Sigmoid colon (tissue), 7 donors: Measurements from ENCODE around the gene APOBEC2. TPM values are rescaled to one million over a fixed set of nuclear protein-coding genes. Genes with fewer than 3 reads are reported as not detected.

Experiments
- DNase-seq: peaks from one replicate; pipeline ENCODE4 v3.0.0-alpha.2; 2019
- H3K27ac ChIP-seq, 4 donors: fragments of 200-600 bp; sonication (generic); one replicate each; pipeline ENCODE4 v1.5.1; 2016 to 2019; ENCODE audit warnings: mild to moderate bottlenecking in 1 of 4
- H3K27me3 ChIP-seq, 3 donors: fragments of 200-600 bp; sonication (generic); one replicate each; pipeline ENCODE4 v1.5.1; 2019; ENCODE audit warnings: mild to moderate bottlenecking in 1 of 3
- H3K36me3 ChIP-seq, 4 donors: fragments of 200-600 bp; sonication (generic); one replicate each; pipeline ENCODE4 v1.5.1; 2016 to 2019
- H3K4me1 ChIP-seq, 4 donors: fragments of 200-600 bp; sonication (generic); one replicate each; pipeline ENCODE4 v1.5.1; 2017 to 2019
- H3K4me3 ChIP-seq, 4 donors: fragments of 200-600 bp; sonication (generic); one replicate each; pipeline ENCODE4 v1.5.1; 2017 to 2019; ENCODE audit warnings: mild to moderate bottlenecking in 2 of 4, moderate library complexity in 1 of 4
- H3K9me3 ChIP-seq, 4 donors: fragments of 200-600 bp in 3 of 4; sonication (generic) in 3 of 4; one replicate each; pipeline versions ENCODE4 v1.5.1 to v1.6.1; 2013 to 2019
- CTCF ChIP-seq, 4 experiments: fragments of 450-650 bp in 3 of 4; fragments of 200-600 bp in 1 of 4; IDR thresholded peaks; one replicate each; pipeline ENCODE4 v1.5.1; 2016 to 2019; ENCODE audit warnings: antibody characterized with exemption in 4 of 4, mild to moderate bottlenecking in 3 of 4, moderate library complexity in 2 of 4
- EP300 ChIP-seq, 4 donors: sonication (generic); formaldehyde crosslinking; IDR thresholded peaks; one replicate each; pipeline ENCODE4 v1.6.1; 2017; ENCODE audit warnings: antibody characterized with exemption in 4 of 4
- POLR2A ChIP-seq, 2 donors: fragments of 450-650 bp; IDR thresholded peaks; one replicate each; pipeline ENCODE4 v1.6.1; 2016; ENCODE audit warnings: antibody characterized with exemption in 2 of 2, mild to moderate bottlenecking in 2 of 2, moderate library complexity in 2 of 2
- POLR2AphosphoS5 ChIP-seq, 4 donors: sonication (generic); formaldehyde crosslinking; IDR thresholded peaks; one replicate each; pipeline ENCODE4 v1.6.1; 2017; ENCODE audit warnings: antibody characterized with exemption in 4 of 4
- WGBS, 2 donors: extraction: QIAGEN DNeasy Blood & Tissue Kit; methylation state at CpG; one replicate each; pipeline ENCODE4 v1.1.7; 2013; 5-methylcytosine and 5-hydroxymethylcytosine counted together
- intact Hi-C: fragments of 100-400 bp; cut with DNase I; formaldehyde crosslinking; loops from one replicate; pipeline ENCODE4 v1.15.1; 2023
- polyA plus RNA-seq, 3 donors: library from polyadenylated mRNA; stranded (reverse); fragments of 200-250 nt; gene quantifications; one replicate each; pipeline ENCODE4 v1.2.3, GENCODE V29; 2013
- total RNA-seq, 4 donors: library from RNA; depleted of rRNA; stranded (reverse); fragments of >200 nt; gene quantifications; one replicate each; pipeline ENCODE4 v1.1.0, GENCODE V29; 2016
- donor health status: healthy with polysubstance abuse.
- donor health status: Bipolar disorder and iron deficiency.
- donor health status: healthy.

The APOBEC2 gene
- total and polyA plus RNA-seq, 7 donors: 0.20 to 1.1 (median 0.68) TPM; not detected in 2

- no peak overlapping the region for H3K27ac ChIP-seq
- no peaks in the 10 kb centered on the region for H3K27me3 ChIP-seq
- peaks cover 9 to 52% (median 14%) of the 10 kb centered on the region in 4 donors for H3K36me3 ChIP-seq
- TF ChIP-seq EP300 (IDR thresholded peaks at IDR 0.05) (no peak), CTCF (IDR thresholded peaks at IDR 0.05) (no peak), POLR2A (IDR thresholded peaks at IDR 0.05) (no peak), POLR2AphosphoS5 (IDR thresholded peaks at IDR 0.05) (no peak)
- no peak overlapping the region for H3K4me3 ChIP-seq
- no peaks in the 10 kb centered on the region for H3K9me3 ChIP-seq
- DNase-seq: no peak
- intact Hi-C loops: no loop called here
- H3K4me1 ChIP-seq: no peaks in the 10 kb centered on the region
- WGBS, 2 donors: 81 to 95% methylated on average over 42 of the region's 42 CpGs
Measured at GRCh38 chr6:41100871-41101287, 47.9 kb downstream of the APOBEC2 start.

- H3K36me3 ChIP-seq: peaks cover 0 to 22% (median 5%) of the 10 kb centered on the region in 4 donors
- H3K4me3 ChIP-seq: no peak overlapping the region
- no peaks in the 10 kb centered on the region for H3K4me1 ChIP-seq
- no peak for TF ChIP-seq EP300 (IDR thresholded peaks at IDR 0.05)
- no peaks in the 10 kb centered on the region for H3K27me3 ChIP-seq
- 86 to 91% methylated on average over 3 of the region's 3 CpGs for WGBS, 2 donors
- intact Hi-C loops: no loop called here
- no peak for DNase-seq
- H3K27ac ChIP-seq: no peak overlapping the region
- H3K9me3 ChIP-seq: no peaks in the 10 kb centered on the region
Measured at GRCh38 chr6:41103847-41104246, 50.8 kb downstream of the APOBEC2 start.

GRCh38 chr6:41111017-41111416, 58.0 kb downstream of the APOBEC2 start:
- Histone ChIP-seq H3K36me3 (no peaks in the 10 kb centered on the region), H3K27me3 (no peaks in the 10 kb centered on the region), H3K4me3 (no peak overlapping the region), H3K4me1 (no peaks in the 10 kb centered on the region), H3K27ac (no peak overlapping the region), H3K9me3 (no peaks in the 10 kb centered on the region)
- TF ChIP-seq POLR2AphosphoS5 (IDR thresholded peaks at IDR 0.05) (no peak), CTCF (IDR thresholded peaks at IDR 0.05) (no peak), EP300 (IDR thresholded peaks at IDR 0.05) (no peak)
- no peak for DNase-seq
- intact Hi-C loops: no loop called here
- WGBS, 2 donors: 93 to 94% methylated on average over 3 of the region's 3 CpGs

Other genes starting within 250 kb of the APOBEC2 start
- 1 to 10 TPM in 2 of 4 donors, under 1 TPM in 2; 0.36 to 1.8 (median 0.82) TPM for gene UNC5CL, start 14.0 kb upstream of the APOBEC2 start, total RNA-seq
- 1 to 10 TPM in 2 of 3 donors, under 1 TPM in 1; 0.46 to 6.0 (median 1.2) TPM for gene UNC5CL, start 14.0 kb upstream of the APOBEC2 start, polyA plus RNA-seq
- gene TSPO2, start 10.7 kb upstream of the APOBEC2 start, total RNA-seq: not detected
- under 1 TPM in 1 of 3 donors, not detected in 2; 0.48 TPM for gene TSPO2, start 10.7 kb upstream of the APOBEC2 start, polyA plus RNA-seq
- gene OARD1, start 19.2 kb downstream of the APOBEC2 start, total RNA-seq: 10 to 100 TPM; 14.0 to 26.0 (median 17.0) TPM
- gene OARD1, start 19.2 kb downstream of the APOBEC2 start, polyA plus RNA-seq: 10 to 100 TPM; 37.8 to 54.8 (median 53.5) TPM
- gene NFYA, start 19.8 kb downstream of the APOBEC2 start, total RNA-seq: 10 to 100 TPM in 3 of 4 donors, 1 to 10 TPM in 1; 7.6 to 12.1 (median 10.9) TPM
- gene NFYA, start 19.8 kb downstream of the APOBEC2 start, polyA plus RNA-seq: 10 to 100 TPM in 1 of 3 donors, 1 to 10 TPM in 2; 7.4 to 12.8 (median 7.8) TPM
- 1 to 10 TPM in 1 of 4 donors, not detected in 3; 3.3 TPM for gene TREML1, start 101.1 kb downstream of the APOBEC2 start, total RNA-seq
- under 1 TPM in 1 of 3 donors, not detected in 2; 0.48 TPM for gene TREML1, start 101.1 kb downstream of the APOBEC2 start, polyA plus RNA-seq
- gene TREM2, start 109.9 kb downstream of the APOBEC2 start, total RNA-seq: 1 to 10 TPM in 3 of 4 donors, not detected in 1; 1.6 to 3.6 (median 3.3) TPM
- 1 to 10 TPM in 2 of 3 donors, under 1 TPM in 1; 0.83 to 7.4 (median 4.2) TPM for gene TREM2, start 109.9 kb downstream of the APOBEC2 start, polyA plus RNA-seq
- not detected for gene TREML2, start 147.9 kb downstream of the APOBEC2 start, total RNA-seq
- gene TREML2, start 147.9 kb downstream of the APOBEC2 start, polyA plus RNA-seq: 1 to 10 TPM in 1 of 3 donors, not detected in 2; 3.7 TPM
- gene TREML4, start 175.1 kb downstream of the APOBEC2 start, total RNA-seq: not detected
- under 1 TPM in 1 of 3 donors, not detected in 2; 0.22 TPM for gene TREML4, start 175.1 kb downstream of the APOBEC2 start, polyA plus RNA-seq
- gene TREM1, start 233.5 kb downstream of the APOBEC2 start, total RNA-seq: 1 to 10 TPM in 3 of 4 donors, under 1 TPM in 1; 0.36 to 3.5 (median 2.0) TPM
- gene TREM1, start 233.5 kb downstream of the APOBEC2 start, polyA plus RNA-seq: 1 to 10 TPM in 2 of 3 donors, under 1 TPM in 1; 0.74 to 6.0 (median 1.8) TPM